DOHH2 (cell line): ENCODE measurements around the gene PGS1.

ENCODE experiments used
- H3F3A ChIP-seq: fragments of 200-600 bp; sonication (generic), shearing (Covaris generic); 2 replicates; pipeline ENCODE4 v1.6.0; 2016; ENCODE audit warnings: antibody characterized with exemption, mild to moderate bottlenecking; ENCODE audit not compliant: control insufficient read depth, insufficient read depth
- H3K27ac ChIP-seq: fragments of 200-600 bp; sonication (generic); 2 replicates; pipeline ENCODE4 v1.5.1; 2014; ENCODE audit warnings: low read depth, mild to moderate bottlenecking, low read length, moderate library complexity
- H3K27me3 ChIP-seq: fragments of 200-600 bp; sonication (generic); 2 replicates; pipeline ENCODE4 v1.6.1; 2014; ENCODE audit warnings: mild to moderate bottlenecking, low read length, mixed read lengths; ENCODE audit not compliant: control insufficient read depth
- H3K36me3 ChIP-seq: fragments of 200-600 bp; sonication (generic); 2 replicates; pipeline ENCODE4 v1.6.1; 2014; ENCODE audit warnings: mild to moderate bottlenecking, low read length, moderate library complexity, mixed read lengths; ENCODE audit not compliant: control insufficient read depth
- H3K4me1 ChIP-seq: fragments of 200-600 bp; sonication (generic); 2 replicates; pipeline ENCODE4 v1.6.1; 2014; ENCODE audit warnings: mild to moderate bottlenecking, low read length, mixed read lengths; ENCODE audit not compliant: control insufficient read depth
- H3K4me2 ChIP-seq: fragments of 200-600 bp; sonication (generic); 2 replicates; pipeline ENCODE4 v1.6.0; 2014; ENCODE audit warnings: mild to moderate bottlenecking, low read length, moderate library complexity
- H3K4me3 ChIP-seq: fragments of 200-600 bp; sonication (generic); 2 replicates; pipeline ENCODE4 v1.5.1; 2014; ENCODE audit warnings: mild to moderate bottlenecking, low read length, mixed read lengths
- H3K79me2 ChIP-seq: fragments of 200-600 bp; sonication (generic); 2 replicates; pipeline ENCODE4 v1.6.1; 2014; ENCODE audit warnings: mild to moderate bottlenecking, low read length, mixed read lengths; ENCODE audit not compliant: control insufficient read depth
- H3K9me2 ChIP-seq: fragments of 200-600 bp; sonication (generic); replicated peaks from 2 replicates; pipeline ENCODE4 v1.6.1; 2014; ENCODE audit warnings: mild to moderate bottlenecking, low read length, mixed read lengths; ENCODE audit not compliant: control insufficient read depth
- H3K9me3 ChIP-seq: fragments of 200-600 bp; sonication (generic); 2 replicates; pipeline ENCODE4 v1.6.1; 2014; ENCODE audit warnings: antibody characterized with exemption, low read length, mixed read lengths; ENCODE audit not compliant: control insufficient read depth, insufficient read depth
- H4K20me1 ChIP-seq: fragments of 200-600 bp; sonication (generic); 2 replicates; pipeline ENCODE4 v1.6.0; 2014; ENCODE audit warnings: low read depth, mild to moderate bottlenecking, antibody characterized with exemption, low read length, moderate library complexity; ENCODE audit not compliant: control insufficient read depth, insufficient read depth
- CTCF ChIP-seq: fragments of 200-600 bp; sonication (generic); IDR thresholded peaks from one replicate; pipeline ENCODE4 v1.5.1; 2014; ENCODE audit warnings: antibody characterized with exemption, mild to moderate bottlenecking, low read depth, low read length; ENCODE audit not compliant: poor library complexity, severe bottlenecking
- EZH2phosphoT487 ChIP-seq: fragments of 200-600 bp; sonication (generic); IDR thresholded peaks from 2 replicates; pipeline ENCODE4 v1.6.1; 2017; ENCODE audit warnings: borderline replicate concordance, mild to moderate bottlenecking, antibody characterized with exemption, low read length, moderate library complexity, mixed read lengths

The PGS1 gene

GRCh38 chr17:78418326-78419026, 40.0 kb downstream of the PGS1 start:
- Histone ChIP-seq H3K79me2 (no peaks in the 10 kb centered on the region), H3K4me3 (no peak overlapping the region), H3K36me3 (peaks cover 26% of the 10 kb centered on the region), H3K9me2 (no peaks in the 10 kb centered on the region), H3K4me1 (no peaks in the 10 kb centered on the region), H3K4me2 (no peak overlapping the region), H4K20me1 (no peaks in the 10 kb centered on the region), H3K27me3 (no peaks in the 10 kb centered on the region), H3K9me3 (no peaks in the 10 kb centered on the region), H3F3A (no peaks in the 10 kb centered on the region), H3K27ac (no peak overlapping the region)
- TF ChIP-seq CTCF (no peak), EZH2phosphoT487 (no peak)

GRCh38 chr17:78419970-78420815, 41.7 kb downstream of the PGS1 start:
- Histone ChIP-seq H3K4me3 (no peak overlapping the region), H3K27me3 (no peaks in the 10 kb centered on the region), H3K4me1 (no peaks in the 10 kb centered on the region), H3K36me3 (peaks cover 34% of the 10 kb centered on the region), H3K4me2 (no peak overlapping the region), H4K20me1 (no peaks in the 10 kb centered on the region), H3K9me3 (no peaks in the 10 kb centered on the region), H3K27ac (no peak overlapping the region), H3K9me2 (no peaks in the 10 kb centered on the region), H3F3A (no peaks in the 10 kb centered on the region), H3K79me2 (no peaks in the 10 kb centered on the region)
- no peak for TF ChIP-seq CTCF
- no peak for TF ChIP-seq EZH2phosphoT487

- Histone ChIP-seq H3K9me2 (no peaks in the 10 kb centered on the region), H4K20me1 (no peaks in the 10 kb centered on the region), H3K36me3 (peaks cover 33% of the 10 kb centered on the region), H3K4me3 (no peak overlapping the region), H3K27ac (no peak overlapping the region), H3K4me1 (no peaks in the 10 kb centered on the region), H3F3A (no peaks in the 10 kb centered on the region), H3K27me3 (no peaks in the 10 kb centered on the region), H3K9me3 (no peaks in the 10 kb centered on the region), H3K79me2 (no peaks in the 10 kb centered on the region), H3K4me2 (no peak overlapping the region)
- TF ChIP-seq EZH2phosphoT487 (no peak), CTCF (no peak)
These were observed 42.7 kb downstream of the PGS1 start for GRCh38 chr17:78421084-78421533.
